Measurements from ENCODE around the gene CCDC92B.
"Not testable (repeated sequence)": the region's sequence is repeated elsewhere in the genome, so short reads cannot be mapped to it uniquely, and the experiment has no call there.

The CCDC92B gene

GRCh38 chr17:2701996-2702741 lies 47.3 kb downstream of the CCDC92B start:
- peak; percentile 12 for DNase-seq

- DNase-seq: peak; percentile 16
Observed at GRCh38 chr17:2701161-2701995, 48.1 kb downstream of the CCDC92B start.

GRCh38 chr17:2700491-2701141 lies 48.8 kb downstream of the CCDC92B start:
- DNase-seq: peak; percentile 8

- DNase-seq: no peak
Observed at GRCh38 chr17:2700030-2700490, 49.4 kb downstream of the CCDC92B start.

GRCh38 chr17:2699216-2699805 lies 50.1 kb downstream of the CCDC92B start:
- DNase-seq: not testable (repeated sequence)

- DNase-seq: no peak
Observed at GRCh38 chr17:2697611-2698162, 51.8 kb downstream of the CCDC92B start.

GRCh38 chr17:2695961-2696760 lies 53.3 kb downstream of the CCDC92B start:
- DNase-seq: no peak

- no peak for DNase-seq
Observed at GRCh38 chr17:2695243-2695960, 54.0 kb downstream of the CCDC92B start.

GRCh38 chr17:2694381-2695242 lies 54.8 kb downstream of the CCDC92B start:
- DNase-seq: no peak

- no peak for DNase-seq
Observed at GRCh38 chr17:2693561-2694380, 55.7 kb downstream of the CCDC92B start.

GRCh38 chr17:2692781-2693135 lies 56.7 kb downstream of the CCDC92B start:
- no peak for DNase-seq

GRCh38 chr17:2691965-2692780 lies 57.3 kb downstream of the CCDC92B start:
- no peak for DNase-seq

GRCh38 chr17:2691069-2691871 lies 58.2 kb downstream of the CCDC92B start:
- no peak for DNase-seq

- no peak for DNase-seq
Observed at GRCh38 chr17:2690165-2691068, 59.0 kb downstream of the CCDC92B start.

GRCh38 chr17:2689411-2690164 lies 59.9 kb downstream of the CCDC92B start:
- DNase-seq: peak; percentile 28

Data from femur (tissue), 1 donor.